Loucy (cell line): ENCODE data around the gene RPS29.

ENCODE experiments used
- H2AFZ ChIP-seq: fragments of 200-600 bp; sonication (generic); 2 replicates; pipeline ENCODE4 v1.6.0; 2016; ENCODE audit warnings: antibody characterized with exemption, mild to moderate bottlenecking, low read length, moderate library complexity
- H3F3A ChIP-seq: fragments of 200-600 bp; 2 replicates; pipeline ENCODE4 v1.6.0; 2016; ENCODE audit warnings: antibody characterized with exemption, low read depth, mild to moderate bottlenecking
- H3K27me3 ChIP-seq: fragments of 200-600 bp; sonication (generic); 2 replicates; pipeline ENCODE4 v1.6.1; 2014; ENCODE audit warnings: low read length, mild to moderate bottlenecking; ENCODE audit not compliant: insufficient read depth, poor library complexity, severe bottlenecking
- H3K36me3 ChIP-seq: fragments of 200-600 bp; sonication (generic); 2 replicates; pipeline ENCODE4 v1.6.1; 2016; ENCODE audit warnings: low read length; ENCODE audit not compliant: insufficient read depth
- H3K4me1 ChIP-seq: fragments of 200-600 bp; sonication (generic); 2 replicates; pipeline ENCODE4 v1.5.1; 2014; ENCODE audit warnings: low read length, mild to moderate bottlenecking; ENCODE audit not compliant: insufficient read depth, poor library complexity, severe bottlenecking
- H3K4me2 ChIP-seq: fragments of 200-600 bp; sonication (generic); 2 replicates; pipeline ENCODE4 v1.6.0; 2014; ENCODE audit warnings: antibody characterized with exemption, low read length, low read depth, mild to moderate bottlenecking; ENCODE audit not compliant: poor library complexity, severe bottlenecking
- H3K4me3 ChIP-seq: fragments of 200-600 bp; sonication (generic); 2 replicates; pipeline ENCODE4 v1.5.1; 2014; ENCODE audit warnings: low read length, mild to moderate bottlenecking, mixed read lengths; ENCODE audit not compliant: poor library complexity, severe bottlenecking
- H3K79me2 ChIP-seq: fragments of 200-600 bp; sonication (generic); 2 replicates; pipeline ENCODE4 v1.6.1; 2014; ENCODE audit warnings: low read length; ENCODE audit not compliant: insufficient read depth
- H3K9ac ChIP-seq: fragments of 200-600 bp; sonication (generic); 2 replicates; pipeline ENCODE4 v1.6.0; 2014; ENCODE audit warnings: mild to moderate bottlenecking, low read depth, low read length, moderate library complexity; ENCODE audit not compliant: poor library complexity, severe bottlenecking
- H3K9me2 ChIP-seq: fragments of 200-600 bp; sonication (generic); replicated peaks from 2 replicates; pipeline ENCODE4 v1.6.1; 2016; ENCODE audit warnings: low read depth, low read length, mixed read lengths
- H3K9me3 ChIP-seq: fragments of 200-600 bp; sonication (generic); 2 replicates; pipeline ENCODE4 v1.6.1; 2014; ENCODE audit warnings: mild to moderate bottlenecking, antibody characterized with exemption, low read length, low read depth; ENCODE audit not compliant: insufficient read depth
- H4K20me1 ChIP-seq: fragments of 200-600 bp; sonication (generic); 2 replicates; pipeline ENCODE4 v1.6.0; 2014; ENCODE audit warnings: antibody characterized with exemption, low read length, mild to moderate bottlenecking; ENCODE audit not compliant: insufficient read depth, poor library complexity, severe bottlenecking
- EZH2phosphoT487 ChIP-seq: fragments of 200-600 bp; IDR thresholded peaks from 2 replicates; pipeline ENCODE4 v1.6.1; 2018; ENCODE audit warnings: antibody characterized with exemption, mild to moderate bottlenecking, moderate library complexity, borderline replicate concordance
- TF ChIP-seq, protein P1 (sequence below): fragments of 200-600 bp; sonication (generic); conservative IDR thresholded peaks from 2 replicates; pipeline ENCODE4 v1.5.1; 2014; ENCODE audit warnings: mild to moderate bottlenecking, antibody characterized with exemption, low read length

RPS29 gene

DNA sequence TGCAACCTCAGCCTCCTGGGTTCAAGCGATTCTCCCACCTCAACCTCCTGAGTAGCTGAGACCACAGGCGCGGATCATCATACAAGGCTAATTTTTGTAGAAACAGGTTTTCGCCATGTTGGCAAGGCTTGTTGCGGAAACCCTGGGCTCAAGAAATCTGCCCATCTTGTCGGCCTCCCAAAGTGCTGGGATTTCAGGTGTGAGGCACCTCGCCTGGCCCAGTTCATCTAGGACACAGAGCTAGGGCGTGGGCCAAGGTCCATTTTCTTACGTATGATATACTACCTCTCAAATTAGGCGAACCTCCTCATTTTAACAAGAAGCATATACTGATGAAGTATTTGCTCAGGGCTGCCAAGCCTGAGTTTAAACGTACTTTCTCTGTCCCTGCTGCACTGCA is 2.1 kb downstream of the RPS29 start:
- peaks cover 72% of the 10 kb centered on the region for H3K79me2 ChIP-seq
- no peak overlapping the region for H2AFZ ChIP-seq
- no peaks in the 10 kb centered on the region for H3K9me3 ChIP-seq
- H3K9me2 ChIP-seq, result no peaks in the 10 kb centered on the region
- peak overlapping the region; percentile 98 for H3K4me2 ChIP-seq
- H3F3A ChIP-seq, result no peaks in the 10 kb centered on the region
- H4K20me1 ChIP-seq, result peaks cover 66% of the 10 kb centered on the region
- H3K9ac ChIP-seq, result peak overlapping the region; percentile 88
- TF ChIP-seq EZH2phosphoT487, result no peak
- TF ChIP-seq, protein P1, sequence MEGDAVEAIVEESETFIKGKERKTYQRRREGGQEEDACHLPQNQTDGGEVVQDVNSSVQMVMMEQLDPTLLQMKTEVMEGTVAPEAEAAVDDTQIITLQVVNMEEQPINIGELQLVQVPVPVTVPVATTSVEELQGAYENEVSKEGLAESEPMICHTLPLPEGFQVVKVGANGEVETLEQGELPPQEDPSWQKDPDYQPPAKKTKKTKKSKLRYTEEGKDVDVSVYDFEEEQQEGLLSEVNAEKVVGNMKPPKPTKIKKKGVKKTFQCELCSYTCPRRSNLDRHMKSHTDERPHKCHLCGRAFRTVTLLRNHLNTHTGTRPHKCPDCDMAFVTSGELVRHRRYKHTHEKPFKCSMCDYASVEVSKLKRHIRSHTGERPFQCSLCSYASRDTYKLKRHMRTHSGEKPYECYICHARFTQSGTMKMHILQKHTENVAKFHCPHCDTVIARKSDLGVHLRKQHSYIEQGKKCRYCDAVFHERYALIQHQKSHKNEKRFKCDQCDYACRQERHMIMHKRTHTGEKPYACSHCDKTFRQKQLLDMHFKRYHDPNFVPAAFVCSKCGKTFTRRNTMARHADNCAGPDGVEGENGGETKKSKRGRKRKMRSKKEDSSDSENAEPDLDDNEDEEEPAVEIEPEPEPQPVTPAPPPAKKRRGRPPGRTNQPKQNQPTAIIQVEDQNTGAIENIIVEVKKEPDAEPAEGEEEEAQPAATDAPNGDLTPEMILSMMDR, result no peak
- no peaks in the 10 kb centered on the region for H3K27me3 ChIP-seq
- H3K4me1 ChIP-seq, result peaks cover 61% of the 10 kb centered on the region
- H3K4me3 ChIP-seq, result peak overlapping the region; percentile 88
- peaks cover 23% of the 10 kb centered on the region; the same call in 1 of the 2 replicates for H3K36me3 ChIP-seq

DNA sequence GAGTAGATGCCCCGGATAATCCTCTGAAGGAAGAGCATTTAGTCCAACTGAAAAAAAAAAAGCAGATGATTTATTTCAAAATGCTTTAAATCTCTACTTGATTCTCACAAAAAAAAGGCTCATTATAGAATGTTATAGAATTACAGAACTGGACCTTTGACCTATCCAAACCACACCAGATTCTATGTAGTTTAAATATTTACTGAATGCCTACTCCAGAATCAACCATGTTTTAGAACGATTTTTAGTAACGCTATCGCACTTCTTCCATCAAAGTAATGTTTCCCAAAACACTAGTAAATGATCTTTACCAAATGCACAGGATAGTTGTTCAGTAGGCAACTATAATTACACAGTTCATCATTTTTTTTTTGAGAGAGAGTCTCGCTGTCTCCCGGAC is 2.6 kb downstream of the RPS29 start:
- H3K9me3 ChIP-seq, result no peaks in the 10 kb centered on the region
- H4K20me1 ChIP-seq, result peaks cover 71% of the 10 kb centered on the region
- peak overlapping the region; percentile 98 for H3K4me2 ChIP-seq
- H3K79me2 ChIP-seq, result peaks cover 76% of the 10 kb centered on the region
- H3F3A ChIP-seq, result no peaks in the 10 kb centered on the region
- H3K4me3 ChIP-seq, result peak overlapping the region; percentile 88
- peaks cover 23% of the 10 kb centered on the region; the same call in 1 of the 2 replicates for H3K36me3 ChIP-seq
- H3K4me1 ChIP-seq, result peaks cover 65% of the 10 kb centered on the region
- H2AFZ ChIP-seq, result no peak overlapping the region
- no peak for TF ChIP-seq EZH2phosphoT487
- TF ChIP-seq, protein P1, result no peak
- H3K9me2 ChIP-seq, result no peaks in the 10 kb centered on the region
- H3K27me3 ChIP-seq, result no peaks in the 10 kb centered on the region
- H3K9ac ChIP-seq, result peak overlapping the region; percentile 88

DNA sequence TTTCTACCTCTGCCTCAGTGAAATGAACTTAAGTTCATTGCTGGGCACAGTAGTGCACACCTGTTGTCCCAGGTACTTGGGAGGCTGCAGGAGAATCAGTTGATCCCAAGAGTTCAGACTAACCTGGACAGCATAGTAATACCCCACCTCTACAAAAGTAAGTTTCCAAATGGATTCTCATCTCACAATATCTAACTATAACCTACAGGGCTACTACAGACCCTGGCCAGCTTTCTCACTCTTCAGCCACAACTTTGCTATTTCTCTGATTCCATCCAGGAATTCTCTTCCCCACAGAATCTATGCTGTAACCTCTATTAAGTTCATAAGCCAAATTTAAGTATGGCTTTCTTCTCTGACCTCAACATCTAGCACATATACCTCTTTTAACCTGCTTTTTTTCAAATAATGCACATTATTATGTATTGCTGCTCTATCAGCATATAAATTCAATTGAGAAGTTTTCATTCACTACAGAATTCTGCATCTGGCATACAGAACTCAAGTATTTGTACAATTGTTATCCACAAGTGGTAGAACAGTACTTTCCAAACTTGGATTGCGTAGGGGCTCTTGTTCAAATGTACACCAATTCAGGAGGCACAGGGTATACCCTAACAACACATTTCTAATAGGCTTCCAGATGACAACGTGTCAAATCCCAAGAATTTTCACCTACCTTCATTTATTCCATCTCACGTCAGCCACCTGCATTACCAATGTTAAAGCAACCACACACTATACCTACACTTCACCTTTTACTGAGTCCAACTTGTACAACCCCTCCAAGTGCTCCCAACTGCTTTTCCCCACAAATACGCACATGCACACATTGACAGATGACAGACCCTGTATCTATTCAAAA is 3.8 kb downstream of the RPS29 start:
- Histone ChIP-seq H3K9me2 (no peaks in the 10 kb centered on the region), H3K4me2 (peak overlapping the region; percentile 98), H3K79me2 (peaks cover 88% of the 10 kb centered on the region), H3K36me3 (peaks cover 31% of the 10 kb centered on the region), H4K20me1 (peaks cover 84% of the 10 kb centered on the region), H3K4me1 (peaks cover 58% of the 10 kb centered on the region), H3K9me3 (no peaks in the 10 kb centered on the region), H3K9ac (peak overlapping the region; percentile 55), H3K4me3 (peak overlapping the region; percentile 88), H2AFZ (no peak overlapping the region), H3K27me3 (no peaks in the 10 kb centered on the region), H3F3A (no peaks in the 10 kb centered on the region)
- TF ChIP-seq EZH2phosphoT487, result no peak
- TF ChIP-seq, protein P1, result no peak
